KOPT-K1 (cell line): ENCODE measurements around the gene RBBP5.

ENCODE experiments used
- H3K27ac ChIP-seq: fragments of 200-600 bp; sonication (generic); 2 replicates; pipeline ENCODE4 v1.5.1; 2016; ENCODE audit warnings: antibody characterized with exemption, mild to moderate bottlenecking, low read depth, low read length; ENCODE audit not compliant: poor library complexity, severe bottlenecking
- H3K36me3 ChIP-seq: fragments of 200-600 bp; sonication (generic); 2 replicates; pipeline ENCODE4 v1.5.1; 2017; ENCODE audit warnings: antibody characterized with exemption, mild to moderate bottlenecking, low read length, moderate library complexity; ENCODE audit not compliant: insufficient read depth
- H3K9me3 ChIP-seq: fragments of 200-600 bp; sonication (generic); 2 replicates; pipeline ENCODE4 v1.5.1; 2017; ENCODE audit warnings: antibody characterized with exemption, low read length, mild to moderate bottlenecking; ENCODE audit not compliant: insufficient read depth, poor library complexity, severe bottlenecking

RBBP5 gene

GRCh38 chr1:205044741-205045140 lies 77.0 kb downstream of the RBBP5 start:
- no peak overlapping the region for H3K27ac ChIP-seq
- no peaks in the 10 kb centered on the region for H3K36me3 ChIP-seq
- no peaks in the 10 kb centered on the region for H3K9me3 ChIP-seq

- Histone ChIP-seq H3K27ac (no peak overlapping the region), H3K36me3 (no peaks in the 10 kb centered on the region), H3K9me3 (no peaks in the 10 kb centered on the region)
Measured at GRCh38 chr1:205043866-205044265, 77.9 kb downstream of the RBBP5 start.

- no peaks in the 10 kb centered on the region for H3K9me3 ChIP-seq
- no peaks in the 10 kb centered on the region for H3K36me3 ChIP-seq
- H3K27ac ChIP-seq: no peak within 1 kb of the TSS
Measured at GRCh38 chr1:205042911-205043806, 78.6 kb downstream of the RBBP5 start, which contains the start of gene CNTN2. TSS of gene CNTN2 (plus strand) at chr1:205043212. CDS start at chr1:205053186, 9,974 bp downstream.

- Histone ChIP-seq H3K9me3 (no peaks in the 10 kb centered on the region), H3K36me3 (no peaks in the 10 kb centered on the region), H3K27ac (no peak overlapping the region)
Measured at GRCh38 chr1:205041998-205042910, 79.5 kb downstream of the RBBP5 start.

GRCh38 chr1:205041001-205041715 lies 80.6 kb downstream of the RBBP5 start:
- H3K36me3 ChIP-seq: no peaks in the 10 kb centered on the region
- no peak overlapping the region for H3K27ac ChIP-seq

GRCh38 chr1:205038132-205038786 lies 83.5 kb downstream of the RBBP5 start:
- Histone ChIP-seq H3K9me3 (no peaks in the 10 kb centered on the region), H3K36me3 (no peaks in the 10 kb centered on the region), H3K27ac (no peak overlapping the region)

More at GRCh38 chr1:205041001-205041715, 80.6 kb downstream of the RBBP5 start:
- H3K9me3 ChIP-seq: no peaks in the 10 kb centered on the region

- no peaks in the 10 kb centered on the region for H3K9me3 ChIP-seq
- no peaks in the 10 kb centered on the region for H3K36me3 ChIP-seq
- H3K27ac ChIP-seq: no peak overlapping the region
Measured at GRCh38 chr1:205037539-205037938, 84.2 kb downstream of the RBBP5 start.
